Mesenchymal stem cell (in vitro differentiated cells and primary cell): ENCODE results near the gene DEPDC5.
"Not testable (repeated sequence)": the region's sequence is repeated elsewhere in the genome, so short reads cannot be mapped to it uniquely, and the experiment has no call there.

ENCODE experiments used
- DNase-seq: peaks from one replicate; pipeline ENCODE4 v3.0.0-alpha.2; 2013
- H2AFZ ChIP-seq: one replicate; pipeline ENCODE4 v1.6.1; 2013; ENCODE audit warnings: low read depth, mild to moderate bottlenecking, control low read depth, inconsistent platforms, low read length, moderate library complexity
- H2AK5ac ChIP-seq: 2 replicates; pipeline ENCODE4 v1.6.1; 2013; ENCODE audit warnings: low read length, moderate library complexity, mild to moderate bottlenecking, inconsistent platforms; ENCODE audit not compliant: severe bottlenecking
- H2BK120ac ChIP-seq: one replicate; pipeline ENCODE4 v1.6.1; 2013; ENCODE audit warnings: low read depth, mild to moderate bottlenecking, inconsistent platforms, low read length, moderate library complexity
- H2BK12ac ChIP-seq, 2 experiments: one replicate each; pipeline ENCODE4 v1.6.1; 2013; ENCODE audit warnings: inconsistent platforms in 2 of 2, low read length in 2 of 2, mild to moderate bottlenecking in 2 of 2, moderate library complexity in 2 of 2, control low read depth in 1 of 2
- H2BK15ac ChIP-seq: one replicate; pipeline ENCODE4 v1.6.1; 2013; ENCODE audit warnings: mild to moderate bottlenecking, low read depth, inconsistent platforms; ENCODE audit not compliant: poor library complexity, severe bottlenecking
- H2BK5ac ChIP-seq: 2 replicates; pipeline ENCODE4 v1.6.1; 2013; ENCODE audit warnings: low read depth, mild to moderate bottlenecking, low read length, control low read depth, inconsistent platforms; ENCODE audit not compliant: poor library complexity, severe bottlenecking
- H3K14ac ChIP-seq, 2 experiments: one replicate each; pipeline ENCODE4 v1.6.1; 2013; ENCODE audit warnings: inconsistent platforms in 2 of 2, low read length in 2 of 2, control low read depth in 1 of 2, mild to moderate bottlenecking in 1 of 2, moderate library complexity in 1 of 2
- H3K18ac ChIP-seq, 2 experiments: one replicate each; pipeline ENCODE4 v1.6.1; 2013; ENCODE audit warnings: inconsistent platforms in 2 of 2, low read length in 2 of 2, control low read depth in 1 of 2, low read depth in 1 of 2, mild to moderate bottlenecking in 1 of 2
- H3K23ac ChIP-seq, 2 experiments: one replicate each; pipeline ENCODE4 v1.6.1; 2013; ENCODE audit warnings: inconsistent platforms in 2 of 2, low read length in 2 of 2, mild to moderate bottlenecking in 2 of 2, moderate library complexity in 2 of 2, control low read depth in 1 of 2
- H3K27ac ChIP-seq: 2 replicates; pipeline ENCODE4 v1.5.1; 2013; ENCODE audit warnings: mild to moderate bottlenecking, moderate library complexity, low read length, control low read depth, inconsistent platforms; ENCODE audit not compliant: poor library complexity, severe bottlenecking
- H3K27me3 ChIP-seq, 2 experiments: 2 replicates each; pipeline versions ENCODE4 v1.6.1 to v1.7.0; 2013; ENCODE audit warnings: low read length in 2 of 2, mild to moderate bottlenecking in 2 of 2, moderate library complexity in 2 of 2, control low read depth in 1 of 2, inconsistent platforms in 1 of 2; ENCODE audit not compliant: control insufficient read depth in 1 of 2, insufficient read depth in 1 of 2
- H3K36me3 ChIP-seq, 2 experiments: 2 replicates each; pipeline versions ENCODE4 v1.6.1 to v1.7.0; 2013; ENCODE audit warnings: low read length in 2 of 2, control low read depth in 1 of 2, inconsistent platforms in 1 of 2, low read depth in 1 of 2, mild to moderate bottlenecking in 1 of 2; ENCODE audit not compliant: insufficient read depth in 2 of 2, control insufficient read depth in 1 of 2
- H3K4ac ChIP-seq, 2 experiments: one replicate each; pipeline ENCODE4 v1.6.1; 2013; ENCODE audit warnings: inconsistent platforms in 2 of 2, low read length in 2 of 2, mild to moderate bottlenecking in 2 of 2, moderate library complexity in 2 of 2, control low read depth in 1 of 2, low read depth in 1 of 2
- H3K4me1 ChIP-seq: 2 replicates; pipeline ENCODE4 v1.6.1; 2013; ENCODE audit warnings: low read depth, low read length, control low read depth; ENCODE audit not compliant: control insufficient read depth, insufficient read depth
- H3K4me2 ChIP-seq: 2 replicates; pipeline ENCODE4 v1.6.1; 2013; ENCODE audit warnings: low read length, mild to moderate bottlenecking, inconsistent platforms; ENCODE audit not compliant: poor library complexity, severe bottlenecking
- H3K4me3 ChIP-seq, 2 experiments: 2 replicates each; pipeline versions ENCODE4 v1.5.1 to v1.7.0; 2013; ENCODE audit warnings: low read length in 2 of 2, mild to moderate bottlenecking in 2 of 2, control low read depth in 1 of 2, low read depth in 1 of 2; ENCODE audit not compliant: insufficient read depth in 1 of 2
- H3K79me1 ChIP-seq: replicated peaks from 2 replicates; pipeline ENCODE4 v1.6.1; 2013; ENCODE audit warnings: mild to moderate bottlenecking, control low read depth, low read length, inconsistent platforms; ENCODE audit not compliant: poor library complexity, severe bottlenecking
- H3K9ac ChIP-seq: 2 replicates; pipeline ENCODE4 v1.7.0; 2013; ENCODE audit warnings: mild to moderate bottlenecking, low read length, moderate library complexity
- H3K9me3 ChIP-seq: 2 replicates; pipeline ENCODE4 v1.7.0; 2013; ENCODE audit warnings: mild to moderate bottlenecking, low read length; ENCODE audit not compliant: control insufficient read depth
- H4K8ac ChIP-seq: one replicate; pipeline ENCODE4 v1.6.1; 2013; ENCODE audit warnings: inconsistent platforms, mild to moderate bottlenecking, low read length, moderate library complexity
- H4K91ac ChIP-seq: one replicate; pipeline ENCODE4 v1.6.1; 2013; ENCODE audit warnings: mild to moderate bottlenecking, low read length, inconsistent platforms
- WGBS: methylation state at CpG from one replicate; pipeline ENCODE4 v1.1.7; 2013; ENCODE audit warnings: mixed read lengths; 5-methylcytosine and 5-hydroxymethylcytosine counted together

Gene DEPDC5

DNA sequence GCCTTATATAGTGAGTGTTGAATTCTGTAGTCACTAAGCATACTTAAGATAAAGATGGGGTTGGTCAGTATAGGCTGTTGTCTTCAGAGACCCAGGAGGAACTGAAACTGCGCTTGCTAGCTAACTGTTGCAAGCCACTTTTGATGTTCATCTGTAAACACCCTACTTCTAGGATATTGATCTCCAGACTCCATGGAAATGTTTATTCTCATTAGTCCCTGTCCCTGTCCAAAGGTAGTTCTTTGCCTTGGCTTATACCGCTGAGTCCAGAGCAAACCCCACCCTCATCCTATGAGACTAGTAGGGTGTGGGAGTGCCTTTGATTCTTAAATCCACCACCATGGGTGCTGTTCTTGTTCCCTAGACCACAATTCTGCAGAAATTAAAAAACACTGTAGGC is 36.4 kb downstream of the DEPDC5 start:
- DNase-seq, result no peak

DNA sequence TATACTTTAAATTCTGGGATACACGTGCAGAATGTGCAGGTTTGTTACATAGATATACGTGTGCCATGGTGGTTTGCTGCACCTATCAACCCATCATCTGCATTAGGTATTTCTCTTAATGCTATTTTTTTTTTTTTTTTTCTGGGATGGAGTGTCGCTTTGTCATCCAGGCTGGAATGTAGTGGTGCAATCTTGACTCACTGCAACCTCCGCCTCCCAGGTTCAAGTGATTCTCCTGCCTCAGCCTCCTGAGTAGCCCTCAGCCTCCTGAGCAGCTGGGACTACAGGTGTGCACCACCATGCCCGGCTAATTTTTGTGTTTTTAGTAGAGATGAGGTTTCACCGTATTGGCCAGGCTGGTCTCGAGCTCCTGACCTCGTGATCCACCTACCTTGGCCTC is 45.5 kb downstream of the DEPDC5 start:
- H3K27ac ChIP-seq, H2AK5ac ChIP-seq, H3K4me1 ChIP-seq, H3K23ac ChIP-seq, DNase-seq, H3K79me1 ChIP-seq, H2BK5ac ChIP-seq, H3K9me3 ChIP-seq, H4K8ac ChIP-seq, H3K4me3 ChIP-seq, H3K14ac ChIP-seq, H2BK120ac ChIP-seq, H3K4ac ChIP-seq, H3K18ac ChIP-seq, H3K4me2 ChIP-seq, H3K9ac ChIP-seq, H4K91ac ChIP-seq, H2BK12ac ChIP-seq, H2AFZ ChIP-seq, H2BK15ac ChIP-seq, H3K27me3 ChIP-seq: not testable (repeated sequence)
- H3K36me3 ChIP-seq, result peaks cover 25 to 64% of the 10 kb centered on the region in 2 experiments
- WGBS, result 98% methylated on average over 5 of the region's 8 CpGs

More for the DNA sequence above, 36.4 kb downstream of the DEPDC5 start:
- no peak overlapping the region for H2AFZ ChIP-seq
- WGBS, result 100% methylated on average over 2 of the region's 2 CpGs
- H2BK15ac ChIP-seq, result no peak overlapping the region
- H3K9ac ChIP-seq, result no peak overlapping the region
- H2BK12ac ChIP-seq, result no peak overlapping the region
- no peak overlapping the region for H3K4me3 ChIP-seq
- no peaks in the 10 kb centered on the region for H3K9me3 ChIP-seq
- no peak overlapping the region for H2AK5ac ChIP-seq
- H3K14ac ChIP-seq, result no peak overlapping the region
- H3K4me2 ChIP-seq, result no peak overlapping the region
- H3K27me3 ChIP-seq, result no peaks in the 10 kb centered on the region
- no peak overlapping the region for H3K4ac ChIP-seq
- H4K91ac ChIP-seq, result no peak overlapping the region
- H4K8ac ChIP-seq, result no peak overlapping the region
- no peak overlapping the region for H2BK5ac ChIP-seq
- H3K36me3 ChIP-seq, result peaks cover 4 to 38% of the 10 kb centered on the region in 2 experiments
- no peak overlapping the region for H3K18ac ChIP-seq
- H2BK120ac ChIP-seq, result no peak overlapping the region
- H3K4me1 ChIP-seq, result no peaks in the 10 kb centered on the region
- no peak overlapping the region for H3K23ac ChIP-seq
- H3K79me1 ChIP-seq, result no peaks in the 10 kb centered on the region
- no peak overlapping the region for H3K27ac ChIP-seq

DNA sequence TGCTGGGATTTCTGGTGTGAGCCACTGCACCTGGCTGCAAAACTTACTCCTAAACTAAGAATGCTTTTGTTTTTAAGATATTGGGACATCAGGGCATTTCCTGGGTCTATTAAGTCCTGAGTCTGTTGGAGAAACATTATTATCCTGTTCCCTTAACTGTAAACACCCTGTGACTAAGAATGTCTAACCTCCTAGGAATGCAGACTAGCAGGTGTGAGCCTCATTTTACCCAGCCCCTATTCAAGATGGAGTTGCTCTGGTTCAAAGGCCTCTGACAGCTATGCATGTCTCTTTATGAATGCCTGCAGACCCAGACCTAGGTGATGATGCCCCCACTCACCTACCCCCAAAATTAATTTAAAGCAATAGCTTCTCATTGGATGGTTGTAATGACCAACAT is 46.2 kb downstream of the DEPDC5 start:
- Histone ChIP-seq H2BK12ac (no peak overlapping the region), H3K79me1 (no peaks in the 10 kb centered on the region), H2BK5ac (no peak overlapping the region), H4K8ac (no peak overlapping the region), H3K4me2 (no peak overlapping the region), H2AFZ (no peak overlapping the region), H3K27ac (peak overlapping the region; percentile 3), H3K4ac (no peak overlapping the region), H4K91ac (no peak overlapping the region), H3K14ac (no peak overlapping the region), H3K9ac (no peak overlapping the region), H2BK120ac (no peak overlapping the region), H3K36me3 (peaks cover 24 to 70% of the 10 kb centered on the region in 2 experiments), H3K18ac (no peak overlapping the region), H3K27me3 (no peaks in the 10 kb centered on the region), H3K23ac (no peak overlapping the region), H3K4me3 (no peak overlapping the region), H3K4me1 (no peaks in the 10 kb centered on the region), H2BK15ac (no peak overlapping the region), H3K9me3 (no peaks in the 10 kb centered on the region), H2AK5ac (no peak overlapping the region)
- DNase-seq, result peak; percentile 49

DNA sequence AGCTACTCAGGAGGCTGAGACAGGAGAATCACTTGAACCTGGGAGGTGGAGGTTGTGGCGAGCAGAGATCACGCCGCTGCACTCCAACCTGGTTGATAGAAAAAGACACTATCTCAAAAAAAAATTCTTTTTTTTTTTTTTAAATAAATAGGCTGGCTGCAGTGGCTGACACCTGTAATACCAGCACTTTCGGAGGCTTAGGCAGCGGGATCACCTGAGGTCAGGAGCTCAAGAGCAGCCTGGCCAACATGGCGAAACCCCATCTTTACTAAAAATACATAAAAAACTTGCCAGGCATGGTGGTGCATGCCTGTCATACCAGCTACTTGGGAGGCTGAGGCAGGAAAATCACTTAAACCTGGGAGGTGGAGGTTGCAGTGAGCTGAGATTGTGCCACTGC is 47.0 kb downstream of the DEPDC5 start:
- H2BK5ac ChIP-seq, H3K9ac ChIP-seq, H3K27me3 ChIP-seq, DNase-seq, H3K27ac ChIP-seq, H3K4me2 ChIP-seq, H2AK5ac ChIP-seq, H3K23ac ChIP-seq, H4K8ac ChIP-seq, H3K14ac ChIP-seq, H3K79me1 ChIP-seq, H3K4me1 ChIP-seq, H2BK12ac ChIP-seq, H2BK120ac ChIP-seq, H3K9me3 ChIP-seq, H4K91ac ChIP-seq, H2BK15ac ChIP-seq, H3K18ac ChIP-seq, H2AFZ ChIP-seq, H3K4me3 ChIP-seq, H3K4ac ChIP-seq: not testable (repeated sequence)
- H3K36me3 ChIP-seq, result peaks cover 30 to 78% of the 10 kb centered on the region in 2 experiments
- WGBS, result 94% methylated on average over 2 of the region's 6 CpGs
